Raji (cell line): ENCODE measurements around the gene YIF1A.

Source experiments
- POLR2A ChIP-seq: IDR thresholded peaks from 2 replicates; pipeline ENCODE4 v1.6.1; 2011; ENCODE audit warnings: low read depth, low read length, control low read depth; ENCODE audit not compliant: insufficient read depth

Gene YIF1A

DNA sequence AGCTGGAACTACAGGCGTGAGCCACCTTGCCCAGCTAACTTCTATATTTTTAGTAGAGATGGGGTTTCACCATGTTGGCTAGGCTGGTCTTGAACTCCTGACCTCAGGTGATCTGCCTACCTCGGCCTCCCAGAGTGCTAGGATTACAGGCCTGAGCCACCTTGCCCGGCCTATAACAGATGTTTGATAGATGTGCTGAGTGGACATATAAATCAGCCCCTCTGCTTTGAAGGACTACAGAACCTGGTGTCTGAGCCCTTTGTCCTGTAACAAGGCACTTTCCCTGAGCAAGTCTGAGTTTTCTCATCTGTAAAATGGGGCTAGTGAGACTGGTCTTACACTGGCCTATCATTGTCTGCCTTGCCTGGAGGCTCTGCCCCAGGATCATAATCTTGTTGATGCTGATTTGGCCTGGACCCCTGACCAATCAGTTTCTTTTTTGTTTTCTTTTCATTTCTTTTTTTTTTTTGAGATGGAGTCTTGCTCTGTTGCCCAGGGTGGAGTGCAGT lies 40.3 kb upstream of the YIF1A start:
- TF ChIP-seq POLR2A: no peak

- peak; percentile 48 for TF ChIP-seq POLR2A
These were observed 39.6 kb upstream of the YIF1A start for GRCh38 chr11:66328302-66329144.

- no peak for TF ChIP-seq POLR2A
These were observed 39.0 kb upstream of the YIF1A start for GRCh38 chr11:66328031-66328301.

- no peak for TF ChIP-seq POLR2A
These were observed 38.5 kb upstream of the YIF1A start for GRCh38 chr11:66327171-66328030.

- no peak for TF ChIP-seq POLR2A
These were observed 37.5 kb upstream of the YIF1A start for GRCh38 chr11:66326261-66327111.

GRCh38 chr11:66325263-66325671 lies 36.3 kb upstream of the YIF1A start:
- TF ChIP-seq POLR2A: no peak

DNA sequence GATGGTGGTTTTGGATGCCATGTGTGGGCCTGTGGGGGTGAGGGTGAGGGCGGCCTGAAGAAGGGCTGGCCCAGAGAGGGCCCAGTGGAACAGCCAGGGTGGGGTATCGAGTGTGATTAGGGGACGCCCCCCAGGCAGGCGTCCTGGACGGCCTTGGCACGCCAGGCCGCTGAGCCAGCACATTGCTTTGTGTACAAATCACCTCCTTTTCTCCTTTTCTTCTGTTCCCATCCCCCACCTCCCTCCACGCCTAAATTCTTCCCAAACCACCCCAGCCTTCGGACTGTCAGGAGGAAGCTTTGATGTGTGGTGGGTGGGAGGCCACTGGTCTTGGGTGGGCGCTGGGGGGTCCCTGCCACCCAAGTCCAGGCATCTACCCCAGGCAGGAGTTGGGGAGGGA lies 35.7 kb upstream of the YIF1A start:
- no peak for TF ChIP-seq POLR2A

DNA sequence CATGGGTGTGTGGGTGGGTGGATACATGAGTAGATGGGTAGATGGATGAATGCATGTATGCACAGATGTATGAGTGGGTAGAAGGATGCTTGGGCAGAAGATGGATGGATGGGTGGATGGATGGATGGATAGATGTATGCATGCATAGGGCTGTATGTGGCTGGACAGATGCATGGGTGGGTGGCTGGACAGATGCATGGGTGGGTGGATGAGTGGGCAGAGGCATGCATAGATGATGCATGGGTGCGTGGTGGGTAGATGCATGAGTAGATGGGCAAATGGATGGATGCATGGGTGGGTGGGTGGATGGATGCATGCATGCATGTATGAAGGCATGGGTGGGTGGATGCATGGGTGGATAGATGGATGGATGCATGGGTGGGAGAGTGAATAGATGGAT lies 34.7 kb upstream of the YIF1A start:
- no peak for TF ChIP-seq POLR2A

DNA sequence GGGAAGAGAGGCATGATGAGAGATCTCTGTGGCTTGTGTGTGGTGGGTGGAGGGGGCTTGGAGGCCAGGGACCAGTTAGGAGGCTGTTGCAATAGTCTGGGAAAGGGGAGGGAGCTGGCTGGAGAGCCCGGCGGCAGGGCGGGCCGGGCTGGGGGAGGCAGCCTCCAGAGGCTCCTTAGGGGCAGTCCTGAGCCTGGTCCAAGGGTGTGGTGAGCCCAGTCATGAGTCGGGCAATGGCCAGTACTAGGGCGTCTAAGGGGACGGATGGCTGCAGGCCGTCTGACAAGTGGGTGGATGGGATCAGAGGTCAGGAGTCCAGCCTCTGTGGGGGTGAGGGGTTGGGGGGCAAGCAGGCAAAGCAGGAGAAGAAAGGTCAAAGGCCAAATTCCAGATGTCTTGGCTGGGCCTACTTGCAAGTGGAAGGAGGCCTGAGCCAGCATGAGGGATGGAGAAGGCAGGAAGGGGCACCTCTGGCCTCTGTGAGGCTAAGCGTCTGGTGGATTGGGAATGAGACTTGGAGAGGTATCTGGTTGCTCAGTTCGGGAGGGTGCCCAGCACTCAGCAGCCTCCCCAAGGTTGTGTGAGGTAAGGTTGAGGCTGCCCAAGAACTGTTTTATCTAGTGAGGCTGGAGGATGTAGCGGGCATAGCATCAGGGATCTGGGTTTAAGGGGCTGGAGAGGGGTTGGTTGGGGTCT lies 33.9 kb upstream of the YIF1A start:
- TF ChIP-seq POLR2A: no peak

DNA sequence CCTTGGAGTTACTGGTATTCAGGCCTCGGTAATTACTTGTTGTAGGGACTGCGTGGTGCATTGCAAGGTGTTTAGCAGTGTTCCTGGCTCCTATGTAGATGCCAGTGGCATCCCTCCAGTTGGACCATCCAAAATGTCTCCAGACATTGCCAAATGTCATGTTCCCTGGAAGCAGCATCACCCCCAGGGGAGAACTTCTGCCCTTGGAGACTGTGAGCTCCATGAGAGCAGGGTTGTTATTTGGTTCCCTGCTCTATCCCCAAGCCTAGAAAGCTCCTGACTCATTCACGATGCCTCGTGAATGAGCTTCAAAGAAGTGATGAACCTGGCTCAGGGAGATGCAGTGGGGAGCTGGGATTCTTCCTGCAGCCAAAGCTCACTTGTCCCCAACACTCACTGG lies 32.7 kb upstream of the YIF1A start:
- no peak for TF ChIP-seq POLR2A

GRCh38 chr11:66318600-66318970 lies 29.6 kb upstream of the YIF1A start:
- no peak for TF ChIP-seq POLR2A

DNA sequence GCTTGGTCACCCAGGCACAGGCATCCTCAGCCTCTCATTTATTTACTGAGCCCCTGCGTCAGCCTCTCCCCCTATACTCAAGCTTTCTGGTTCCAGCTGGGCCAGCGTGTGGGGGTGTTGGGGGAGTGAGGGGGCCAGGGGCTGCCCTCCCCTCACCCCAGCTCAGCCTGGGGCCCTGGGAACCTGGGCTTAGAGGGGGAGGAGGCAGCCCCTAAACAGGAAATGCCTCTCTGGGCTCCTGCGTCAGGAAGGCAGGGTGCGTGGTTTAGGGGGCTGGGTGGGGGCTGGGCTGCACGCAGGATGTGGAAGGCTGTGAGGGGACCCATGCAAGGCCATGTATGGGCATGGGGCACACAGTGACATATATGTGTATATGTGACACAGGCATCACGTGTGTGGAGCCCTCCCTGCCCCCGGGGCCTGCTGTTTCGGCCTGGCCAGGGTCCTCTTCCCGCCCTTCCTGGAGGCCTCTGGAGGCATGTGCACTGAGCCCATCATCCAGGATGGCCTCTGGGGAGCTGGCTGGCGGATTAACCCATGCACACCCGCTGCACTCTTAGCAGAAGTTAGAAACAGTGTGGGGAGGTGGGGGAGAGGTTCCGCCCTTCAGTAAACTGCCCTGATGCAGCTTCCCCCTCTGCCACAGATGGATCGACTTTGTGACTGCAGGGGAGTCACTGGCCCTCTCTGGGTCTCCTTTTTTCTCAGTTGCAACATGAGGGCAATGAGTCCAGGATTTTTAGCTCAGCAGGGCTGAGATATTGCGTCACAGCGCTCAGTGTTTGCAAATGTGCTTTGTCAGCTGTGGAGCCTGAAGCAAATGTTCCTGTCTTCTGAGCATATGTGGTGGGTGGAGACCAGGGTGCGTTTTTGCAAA lies 29.0 kb upstream of the YIF1A start:
- no peak for TF ChIP-seq POLR2A

- 0 out of 2 replicates have a peak, but pooled peaks have one; percentile 20 for TF ChIP-seq POLR2A
These were observed 28.4 kb upstream of the YIF1A start for GRCh38 chr11:66317322-66317722.

- no peak for TF ChIP-seq POLR2A
These were observed 27.9 kb upstream of the YIF1A start, which contains the start of gene CD248 for GRCh38 chr11:66316849-66317251. Gene CD248 (minus strand): TSS chr11:66317044. CDS start chr11:66317027, 17 bp downstream.
